GM18526 (cell line): ENCODE results near the gene TEX48.

Experiments
- POLR2A ChIP-seq: IDR thresholded peaks from 3 replicates; pipeline ENCODE4 v1.6.1; 2011; ENCODE audit not compliant: insufficient read length; ENCODE audit errors: extremely low read depth

The TEX48 gene

GRCh38 chr9:114701988-114702387 lies 20.0 kb upstream of the TEX48 start:
- no peak for TF ChIP-seq POLR2A

- no peak for TF ChIP-seq POLR2A
Measured at GRCh38 chr9:114697951-114698351, 16.0 kb upstream of the TEX48 start.

GRCh38 chr9:114696814-114697544 lies 15.0 kb upstream of the TEX48 start:
- TF ChIP-seq POLR2A: no peak

GRCh38 chr9:114695948-114696347 lies 14.0 kb upstream of the TEX48 start:
- no peak for TF ChIP-seq POLR2A

GRCh38 chr9:114694719-114695269 lies 12.8 kb upstream of the TEX48 start:
- TF ChIP-seq POLR2A: no peak

GRCh38 chr9:114694146-114694545 lies 12.2 kb upstream of the TEX48 start:
- no peak for TF ChIP-seq POLR2A

GRCh38 chr9:114693248-114693855 lies 11.4 kb upstream of the TEX48 start:
- TF ChIP-seq POLR2A: no peak

DNA sequence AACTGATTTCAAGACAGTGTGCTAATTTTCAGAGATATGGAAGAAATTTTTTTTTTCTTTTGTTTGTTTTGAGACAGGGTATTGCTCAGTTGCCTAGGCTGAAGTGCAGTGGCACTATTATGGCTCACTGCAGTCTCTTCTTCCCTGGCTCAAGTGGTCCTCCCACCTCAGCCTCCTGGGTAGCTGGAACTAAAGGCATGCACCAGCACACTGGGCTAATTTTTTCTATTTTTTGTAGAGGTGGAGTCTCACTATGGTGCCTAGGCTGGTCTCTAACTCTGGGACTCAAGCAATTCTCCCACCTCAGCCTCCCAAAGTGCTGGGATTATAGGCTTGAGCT lies 9.9 kb upstream of the TEX48 start:
- TF ChIP-seq POLR2A: no peak

- TF ChIP-seq POLR2A: no peak
Measured at GRCh38 chr9:114691046-114691955, 9.3 kb upstream of the TEX48 start.

GRCh38 chr9:114690308-114690707 lies 8.3 kb upstream of the TEX48 start:
- no peak for TF ChIP-seq POLR2A

DNA sequence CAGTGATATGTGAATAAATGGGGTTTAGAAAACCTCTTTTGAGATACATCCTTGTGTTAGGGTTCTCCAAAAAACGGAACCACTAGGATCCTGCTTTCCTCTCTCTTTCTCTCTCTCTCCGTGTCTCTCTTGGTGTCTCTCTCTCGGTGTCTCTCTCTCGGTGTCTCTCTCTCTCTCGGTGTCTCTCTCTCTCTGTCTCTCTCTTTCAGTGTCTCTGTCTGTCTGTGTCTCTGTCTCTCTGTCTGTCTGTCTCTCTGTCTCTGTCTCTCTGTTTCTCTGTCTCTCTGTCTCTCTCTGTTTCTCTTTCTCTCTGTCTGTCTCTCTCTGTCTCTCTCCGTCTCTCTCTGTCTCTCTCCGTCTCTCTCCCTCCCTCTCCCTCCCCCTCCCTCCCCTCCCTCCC lies 7.8 kb upstream of the TEX48 start:
- TF ChIP-seq POLR2A: no peak

DNA sequence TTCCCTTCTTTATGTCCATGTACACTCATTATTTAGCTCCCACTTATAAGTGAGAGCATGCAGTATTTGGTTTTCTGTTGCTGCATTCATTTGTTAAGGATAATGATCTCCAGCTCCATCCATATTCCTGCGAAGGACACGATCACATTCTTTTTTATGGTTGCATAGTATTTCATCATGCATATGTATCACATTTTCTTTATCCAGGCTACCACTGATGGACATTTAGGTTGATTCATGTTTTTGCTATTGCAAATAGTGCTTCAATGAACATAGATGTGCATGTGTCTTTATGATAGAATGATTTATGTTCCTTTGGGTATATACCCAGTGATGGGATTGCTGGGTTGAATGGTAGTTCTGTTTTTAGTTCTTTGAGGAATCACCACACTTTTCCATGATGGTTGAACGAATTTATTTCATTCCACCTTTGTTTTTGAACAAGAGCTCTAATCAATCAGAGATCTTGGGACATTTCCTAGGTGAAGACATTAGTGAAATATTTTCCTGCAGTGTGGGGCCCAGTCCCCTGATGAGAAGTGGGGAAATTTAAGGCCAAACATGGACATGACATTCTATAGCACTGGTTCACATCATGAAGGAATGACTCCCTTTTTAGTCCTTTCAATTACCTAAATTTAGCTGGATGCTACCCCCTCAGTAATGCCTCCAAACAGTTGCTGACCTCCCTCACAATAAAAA lies 7.1 kb upstream of the TEX48 start:
- TF ChIP-seq POLR2A: no peak

GRCh38 chr9:114688379-114688778 lies 6.4 kb upstream of the TEX48 start:
- no peak for TF ChIP-seq POLR2A

DNA sequence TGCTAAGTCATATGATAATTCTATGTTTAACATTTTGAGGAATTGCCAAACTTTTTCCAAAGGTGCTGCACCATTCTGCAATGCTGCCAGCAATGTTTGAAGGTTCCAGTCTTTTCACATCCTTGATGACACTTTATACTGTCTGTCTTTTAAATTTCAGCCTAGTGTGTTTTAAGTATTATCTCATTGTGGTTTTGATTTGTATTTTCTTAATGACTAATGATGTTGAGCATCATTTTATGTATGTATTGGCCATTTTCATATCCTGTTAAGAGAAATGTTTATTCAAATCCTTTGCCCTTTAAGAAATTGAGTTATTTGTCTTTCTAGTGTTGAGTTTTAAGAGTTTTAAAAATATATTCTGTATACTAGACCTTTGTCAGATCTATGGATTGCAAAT lies 5.0 kb upstream of the TEX48 start:
- no peak for TF ChIP-seq POLR2A

GRCh38 chr9:114685951-114686350 lies 4.0 kb upstream of the TEX48 start:
- no peak for TF ChIP-seq POLR2A

GRCh38 chr9:114684036-114684435 lies 2.0 kb upstream of the TEX48 start:
- TF ChIP-seq POLR2A: no peak

DNA sequence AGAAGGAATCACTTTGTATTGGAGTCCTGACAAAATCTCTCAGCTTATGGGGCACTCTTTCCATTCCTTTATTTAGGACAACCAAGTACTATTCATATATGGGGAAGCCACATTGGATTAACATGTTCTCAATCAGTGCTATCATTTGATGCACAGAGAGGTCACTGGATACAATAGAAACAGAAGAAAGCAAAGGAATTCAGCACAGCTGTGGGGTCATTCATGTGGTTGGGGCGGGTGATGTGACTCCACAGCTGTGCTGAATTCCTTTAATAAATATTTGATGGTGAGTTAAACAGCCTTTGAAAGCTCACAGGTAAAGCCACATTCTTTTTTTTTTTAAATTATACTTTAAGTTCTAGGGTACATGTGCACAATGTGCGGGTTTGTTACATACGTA lies 854 bp upstream of the TEX48 start:
- no peak for TF ChIP-seq POLR2A
